IMR-90 (cell line): ENCODE measurements around the gene PRKAG1. TPM values are rescaled to one million over a fixed set of nuclear protein-coding genes. Genes with fewer than 3 reads are reported as not detected.

Source experiments
- ATAC-seq: fragments of 200-7000 bp; cut with Tn5 transposase; 2 replicates; pipeline ENCODE4 v1.9.1; 2020; ENCODE audit warnings: low read depth, mild to moderate bottlenecking, moderate library complexity
- BruUV-seq: library from RNA; stranded (reverse); fragments of 400-500 nt; replicated peaks from 2 replicates; lab custom pipeline; 2021; lab: Mats Ljungman, UMichigan
- CTCF ChIA-PET: fragments of 300-600 bp; formaldehyde crosslinking; extraction: SDS; loops from one replicate; lab custom pipeline; 2021; ENCODE audit warnings: antibody characterized with exemption; lab: Yijun Ruan, JAX
- POLR2A ChIA-PET: fragments of 300-600 bp; sonication (Branson Sonifier 250); formaldehyde crosslinking; loops from one replicate; lab custom pipeline; 2022; ENCODE audit warnings: antibody characterized with exemption; ENCODE audit not compliant: unreplicated experiment; lab: Charles Lee
- DNase-seq: peaks from one replicate; pipeline ENCODE4 v3.0.0; 2013
- H2AFZ ChIP-seq: replicated peaks from 2 replicates; pipeline ENCODE3; 2013; ENCODE audit warnings: low read length, mild to moderate bottlenecking; ENCODE audit not compliant: poor library complexity
- H2AK5ac ChIP-seq: 2 replicates; pipeline ENCODE4 v1.6.1; 2013; ENCODE audit warnings: low read depth, low read length, inconsistent platforms
- H2AK9ac ChIP-seq: replicated peaks from 2 replicates; pipeline ENCODE3; 2013; ENCODE audit warnings: mild to moderate bottlenecking, low read depth, low read length, moderate library complexity; ENCODE audit not compliant: poor library complexity
- H2BK120ac ChIP-seq: 2 replicates; pipeline ENCODE4 v1.6.1; 2013; ENCODE audit warnings: low read depth, low read length, inconsistent platforms
- H2BK15ac ChIP-seq: 3 replicates; pipeline ENCODE4 v1.6.1; 2013; ENCODE audit warnings: low read depth, low read length, inconsistent platforms
- H2BK20ac ChIP-seq: 2 replicates; pipeline ENCODE4 v1.6.1; 2013; ENCODE audit warnings: low read depth, mild to moderate bottlenecking, inconsistent platforms, low read length, moderate library complexity
- H2BK5ac ChIP-seq: 2 replicates; pipeline ENCODE4 v1.6.1; 2013; ENCODE audit warnings: mild to moderate bottlenecking, low read depth, low read length, inconsistent platforms; ENCODE audit not compliant: poor library complexity, severe bottlenecking
- H3K14ac ChIP-seq: replicated peaks from 2 replicates; pipeline ENCODE4 v1.6.1; 2013; ENCODE audit warnings: low read depth, low read length, inconsistent platforms
- H3K18ac ChIP-seq: 2 replicates; pipeline ENCODE4 v1.6.1; 2013; ENCODE audit warnings: low read depth, low read length, control low read depth
- H3K23ac ChIP-seq: 2 replicates; pipeline ENCODE4 v1.6.1; 2013; ENCODE audit warnings: low read depth, low read length, inconsistent platforms
- H3K27ac ChIP-seq: 2 replicates; pipeline ENCODE4 v1.5.1; 2013; ENCODE audit warnings: mild to moderate bottlenecking, control low read depth, low read length; ENCODE audit not compliant: insufficient read depth
- H3K27me3 ChIP-seq: 2 replicates; pipeline ENCODE4 v1.6.1; 2013; ENCODE audit warnings: low read length; ENCODE audit not compliant: control insufficient read depth, insufficient read depth
- H3K36me3 ChIP-seq: 2 replicates; pipeline ENCODE4 v1.6.1; 2013; ENCODE audit warnings: low read length, mixed read lengths; ENCODE audit not compliant: control insufficient read depth, insufficient read depth
- H3K4ac ChIP-seq: 2 replicates; pipeline ENCODE4 v1.6.1; 2013; ENCODE audit warnings: low read depth, low read length, inconsistent platforms
- H3K4me1 ChIP-seq: 2 replicates; pipeline ENCODE4 v1.6.1; 2013; ENCODE audit warnings: low read length, mixed read lengths; ENCODE audit not compliant: control insufficient read depth, insufficient read depth
- H3K4me2 ChIP-seq: 2 replicates; pipeline ENCODE4 v1.6.1; 2013; ENCODE audit warnings: low read depth, mild to moderate bottlenecking, control low read depth, low read length, moderate library complexity
- H3K4me3 ChIP-seq: 2 replicates; pipeline ENCODE4 v1.5.1; 2013; ENCODE audit warnings: low read depth, mild to moderate bottlenecking, control low read depth, low read length, moderate library complexity; ENCODE audit not compliant: insufficient read depth
- H3K56ac ChIP-seq: 2 replicates; pipeline ENCODE4 v1.6.1; 2013; ENCODE audit warnings: low read length, inconsistent platforms; ENCODE audit not compliant: insufficient read depth; ENCODE audit errors: extremely low read depth
- H3K79me1 ChIP-seq, 2 experiments: 2 replicates each; pipeline ENCODE4 v1.6.1; 2013; ENCODE audit warnings: low read length in 2 of 2, inconsistent platforms in 1 of 2, low read depth in 1 of 2
- H3K9ac ChIP-seq: 2 replicates; pipeline ENCODE4 v1.6.1; 2013; ENCODE audit warnings: low read depth, low read length, control low read depth
- H3K9me1 ChIP-seq: 2 replicates; pipeline ENCODE4 v1.6.1; 2013; ENCODE audit warnings: low read length, inconsistent platforms; ENCODE audit not compliant: insufficient read depth
- H3K9me3 ChIP-seq: 2 replicates; pipeline ENCODE4 v1.6.1; 2013; ENCODE audit warnings: low read length; ENCODE audit not compliant: control insufficient read depth, insufficient read depth
- H4K20me1 ChIP-seq: 2 replicates; pipeline ENCODE4 v1.6.1; 2013; ENCODE audit warnings: low read length, inconsistent platforms; ENCODE audit not compliant: insufficient read depth
- H4K5ac ChIP-seq: 2 replicates; pipeline ENCODE4 v1.6.1; 2013; ENCODE audit warnings: mild to moderate bottlenecking, low read depth, low read length, control low read depth
- H4K8ac ChIP-seq, 2 experiments: 2 replicates each; pipeline ENCODE4 v1.6.1; 2013; ENCODE audit warnings: low read depth in 2 of 2, low read length in 2 of 2, control low read depth in 1 of 2, inconsistent platforms in 1 of 2
- H4K91ac ChIP-seq: 2 replicates; pipeline ENCODE4 v1.6.1; 2013; ENCODE audit warnings: low read depth, low read length, inconsistent platforms; ENCODE audit not compliant: insufficient read depth
- BHLHE40 ChIP-seq: fragments of 150-350 bp; IDR thresholded peaks from 2 replicates; pipeline ENCODE4 v1.6.1; 2016; ENCODE audit warnings: mild to moderate bottlenecking, low read depth, low read length
- CEBPB ChIP-seq: IDR thresholded peaks from 2 replicates; pipeline ENCODE4 v1.6.1; 2012; ENCODE audit warnings: low read depth, low read length, improper control_type of control experiment
- CHD1 ChIP-seq: IDR thresholded peaks from 2 replicates; pipeline ENCODE4 v1.6.1; 2012; ENCODE audit warnings: low read depth, low read length, improper control_type of control experiment
- CTCF ChIP-seq: conservative IDR thresholded peaks from 2 replicates; pipeline ENCODE4 v1.5.1; 2012; ENCODE audit warnings: mild to moderate bottlenecking, low read depth, low read length, improper control_type of control experiment
- FOS ChIP-seq: fragments of 150-350 bp; IDR thresholded peaks from 2 replicates; pipeline ENCODE4 v1.6.1; 2016; ENCODE audit warnings: low read depth, low read length
- MAZ ChIP-seq: IDR thresholded peaks from 2 replicates; pipeline ENCODE4 v1.6.1; 2012; ENCODE audit warnings: low read depth, mild to moderate bottlenecking, low read length, improper control_type of control experiment, moderate library complexity, borderline replicate concordance
- MXI1 ChIP-seq: IDR thresholded peaks from 2 replicates; pipeline ENCODE4 v1.6.1; 2012; ENCODE audit warnings: low read depth, mild to moderate bottlenecking, low read length, moderate library complexity, borderline replicate concordance
- NFE2L2 ChIP-seq: fragments of 150-350 bp; IDR thresholded peaks from 2 replicates; pipeline ENCODE4 v1.6.1; 2016; ENCODE audit warnings: low read depth, mild to moderate bottlenecking, low read length
- POLR2A ChIP-seq: IDR thresholded peaks from 2 replicates; pipeline ENCODE4 v1.6.1; 2012; ENCODE audit warnings: mild to moderate bottlenecking, low read depth, low read length
- RAD21 ChIP-seq: IDR thresholded peaks from 2 replicates; pipeline ENCODE4 v1.6.1; 2012; ENCODE audit warnings: low read length, improper control_type of control experiment
- RCOR1 ChIP-seq: IDR thresholded peaks from 2 replicates; pipeline ENCODE4 v1.6.1; 2012; ENCODE audit warnings: mild to moderate bottlenecking, low read length, improper control_type of control experiment; ENCODE audit not compliant: insufficient replicate concordance
- RFX5 ChIP-seq: IDR thresholded peaks from 2 replicates; pipeline ENCODE4 v1.8.0; 2012; ENCODE audit warnings: low read depth, mild to moderate bottlenecking, low read length, moderate library complexity
- SMC3 ChIP-seq: fragments of 150-350 bp; IDR thresholded peaks from 2 replicates; pipeline ENCODE4 v1.6.1; 2016; ENCODE audit warnings: low read depth, mild to moderate bottlenecking, antibody characterized with exemption, low read length, moderate library complexity
- WGBS, 2 experiments: methylation state at CpG; one replicate each; pipeline versions ENCODE4 v1.1.5 to v1.1.7; 2013; ENCODE audit warnings: missing lambda C conversion rate in 2 of 2; ENCODE audit not compliant: insufficient read length in 1 of 2; ENCODE audit errors: extremely low coverage in 2 of 2; 5-methylcytosine and 5-hydroxymethylcytosine counted together
- dilution Hi-C: fragments of 300-500 bp; cut with HindIII; formaldehyde crosslinking; loops from one replicate; pipeline ENCODE4 v1.14.3; 2018; ENCODE audit warnings: low sequenced_read_pairs; ENCODE audit not compliant: unreplicated experiment
- in situ Hi-C: fragments of 300-500 bp; cut with MboI; formaldehyde crosslinking; loops from 3 replicates; pipeline ENCODE4 v1.14.3; 2019; ENCODE audit warnings: low sequenced_read_pairs, inconsistent platforms, mixed read lengths
- intact Hi-C: fragments of 100-400 bp; cut with micrococcal nuclease; formaldehyde crosslinking; loops from 2 replicates; pipeline ENCODE4 v1.10.0; 2022
- polyA plus RNA-seq, 3 experiments: library from polyadenylated mRNA; depleted of rRNA; stranded (reverse); fragments of >200 nt; gene quantifications; 2 replicates each; pipeline ENCODE4 v1.2.3, GENCODE V29; 2012; ENCODE audit warnings: low replicate concordance in 1 of 3
- total RNA-seq: library from RNA; depleted of rRNA; stranded (reverse); fragments of >200 nt; gene quantifications from 2 replicates; pipeline ENCODE4 v1.2.3, GENCODE V29; 2012

The PRKAG1 gene
- total and polyA plus RNA-seq, 2 of the 4 experiments (the other 2 are of a cell fraction): 81.1 to 106 TPM

- Histone ChIP-seq H2BK20ac (no peak overlapping the region), H2AFZ (no peak overlapping the region), H2BK5ac (no peak overlapping the region), H3K36me3 (peaks cover 86% of the 10 kb centered on the region), H4K91ac (no peak overlapping the region), H3K18ac (no peak overlapping the region), H3K4me2 (no peak overlapping the region), H4K8ac (no peak overlapping the region), H3K56ac (no peak overlapping the region), H2BK120ac (no peak overlapping the region), H3K9me1 (no peaks in the 10 kb centered on the region), H3K27ac (no peak overlapping the region), H3K4ac (no peak overlapping the region), H3K9me3 (no peaks in the 10 kb centered on the region), H3K4me3 (no peak overlapping the region), H2AK9ac (no peak overlapping the region), H2BK15ac (no peak overlapping the region), H3K4me1 (no peaks in the 10 kb centered on the region), H4K5ac (no peak overlapping the region), H3K9ac (no peak overlapping the region), H3K27me3 (no peaks in the 10 kb centered on the region), H2AK5ac (no peak overlapping the region), H4K20me1 (peaks cover 22% of the 10 kb centered on the region), H3K23ac (no peak overlapping the region), H3K14ac (no peak overlapping the region), H3K79me1 (peaks cover 27 to 62% of the 10 kb centered on the region in 2 experiments)
- no peak for ATAC-seq
- in situ Hi-C loops (no loop called here), intact Hi-C loops (no loop called here), dilution Hi-C loops (no loop called here)
- WGBS, 2 experiments: 80% methylated on average over 4 of the region's 12 CpGs; no CpG with 5 or more reads in 1 of the 2 experiments
- no peak for DNase-seq
- ChIA-PET CTCF (interaction anchor here (0.6 kb wide), 1 partner anchor 29 kb away, joined by 3 read pairs; no protein-coding TSS in a partner anchor), POLR2A (no interaction called here)
- no peak for TF ChIP-seq CEBPB
- TF ChIP-seq MAZ: no peak
- no peak for TF ChIP-seq FOS
- TF ChIP-seq RCOR1: no peak
- no peak for TF ChIP-seq MXI1
- no peak for TF ChIP-seq RFX5
- no peak for TF ChIP-seq NFE2L2
- no peak for TF ChIP-seq CHD1
- TF ChIP-seq POLR2A: no peak
- TF ChIP-seq SMC3: no peak
- TF ChIP-seq RAD21: no peak
- no peak for TF ChIP-seq BHLHE40
- TF ChIP-seq CTCF: no peak
- BruUV-seq: no TSS peak
Measured at GRCh38 chr12:49033611-49034285, 15.2 kb upstream of the PRKAG1 start.
